ENCODE measurements around the gene DNM3. TPM values are rescaled to one million over a fixed set of nuclear protein-coding genes. Genes with fewer than 3 reads are reported as not detected.

The DNM3 gene
- total RNA-seq, 1 experiment from 2014 or later, result 0.45 TPM

DNA sequence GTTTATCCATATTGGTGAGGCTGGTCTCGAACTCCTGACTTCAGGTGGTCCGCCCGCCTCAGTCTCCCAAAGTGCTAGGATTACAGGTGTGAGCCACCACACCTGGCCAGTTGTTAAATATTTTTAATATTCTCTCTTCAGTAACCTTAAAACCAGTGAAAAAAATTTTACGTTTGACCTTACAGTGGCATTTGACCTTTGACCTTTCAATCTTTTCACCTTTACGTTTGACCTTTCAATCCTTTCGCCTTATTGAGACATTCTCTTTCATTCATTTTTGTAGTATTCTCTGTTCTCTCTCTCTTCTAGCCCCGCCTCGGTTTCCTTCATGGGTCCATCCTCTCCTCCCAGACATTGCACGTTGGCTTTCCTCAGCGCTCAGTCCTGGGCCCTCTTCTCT, 277.9 kb downstream of the DNM3 start:
- no peak overlapping the region for H3K4me2 ChIP-seq (ENCODE audit: low read depth, low read length, poor library complexity, severe bottlenecking)
- H3K4me3 ChIP-seq (ENCODE audit: low read length), result no peak overlapping the region
- no peaks in the 10 kb centered on the region for H4K20me1 ChIP-seq (ENCODE audit: insufficient read depth, low read depth, low read length)
- H3K4me1 ChIP-seq (ENCODE audit: low read length), result no peaks in the 10 kb centered on the region
- no peaks in the 10 kb centered on the region for H3K36me3 ChIP-seq (ENCODE audit: insufficient read depth, low read length)
- H3K9ac ChIP-seq (ENCODE audit: low read length), result no peak overlapping the region
- no peaks in the 10 kb centered on the region for H3K79me2 ChIP-seq (ENCODE audit: low read length)
- no peak for DNase-seq
- no peaks in the 10 kb centered on the region for H3K9me2 ChIP-seq (replicated peaks; ENCODE audit: insufficient read depth, low read length)
- H3K27me3 ChIP-seq (ENCODE audit: low read length), result no peaks in the 10 kb centered on the region
- H3K9me3 ChIP-seq (ENCODE audit: low read length), result no peaks in the 10 kb centered on the region
- no peak overlapping the region for H2AFZ ChIP-seq (ENCODE audit: low read length)
- no peak overlapping the region for H3K27ac ChIP-seq (ENCODE audit: low read length)

DNA sequence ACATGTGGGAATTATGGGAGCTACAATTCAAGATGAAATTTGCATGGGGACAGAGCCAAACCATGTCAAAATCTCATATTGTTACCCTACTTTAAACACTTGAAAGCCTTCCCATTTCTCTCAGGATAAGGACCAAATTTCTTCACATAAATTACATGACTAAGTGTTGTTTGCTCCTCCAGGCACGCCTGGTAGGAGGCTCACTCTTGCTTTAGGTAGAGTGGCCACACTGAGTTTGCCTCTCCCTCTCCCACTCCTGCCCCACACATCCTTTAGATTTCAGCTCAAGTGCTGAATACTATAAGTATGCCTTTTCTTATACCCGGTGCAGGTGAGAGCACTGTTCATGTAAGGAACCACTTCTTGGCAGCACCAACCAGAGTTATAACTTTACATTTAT, 279.1 kb downstream of the DNM3 start:
- no peak for DNase-seq
- Histone ChIP-seq H3K27me3 (ENCODE audit: low read length) (no peaks in the 10 kb centered on the region), H2AFZ (ENCODE audit: low read length) (no peak overlapping the region), H3K36me3 (ENCODE audit: insufficient read depth, low read length) (no peaks in the 10 kb centered on the region), H3K9ac (ENCODE audit: low read length) (no peak overlapping the region), H3K4me1 (ENCODE audit: low read length) (no peaks in the 10 kb centered on the region), H3K9me2 (replicated peaks; ENCODE audit: insufficient read depth, low read length) (no peaks in the 10 kb centered on the region), H4K20me1 (ENCODE audit: insufficient read depth, low read depth, low read length) (no peaks in the 10 kb centered on the region), H3K4me2 (ENCODE audit: low read depth, low read length, poor library complexity, severe bottlenecking) (no peak overlapping the region), H3K4me3 (ENCODE audit: low read length) (no peak overlapping the region), H3K27ac (ENCODE audit: low read length) (no peak overlapping the region), H3K9me3 (ENCODE audit: low read length) (no peaks in the 10 kb centered on the region), H3K79me2 (ENCODE audit: low read length) (no peaks in the 10 kb centered on the region)

DNA sequence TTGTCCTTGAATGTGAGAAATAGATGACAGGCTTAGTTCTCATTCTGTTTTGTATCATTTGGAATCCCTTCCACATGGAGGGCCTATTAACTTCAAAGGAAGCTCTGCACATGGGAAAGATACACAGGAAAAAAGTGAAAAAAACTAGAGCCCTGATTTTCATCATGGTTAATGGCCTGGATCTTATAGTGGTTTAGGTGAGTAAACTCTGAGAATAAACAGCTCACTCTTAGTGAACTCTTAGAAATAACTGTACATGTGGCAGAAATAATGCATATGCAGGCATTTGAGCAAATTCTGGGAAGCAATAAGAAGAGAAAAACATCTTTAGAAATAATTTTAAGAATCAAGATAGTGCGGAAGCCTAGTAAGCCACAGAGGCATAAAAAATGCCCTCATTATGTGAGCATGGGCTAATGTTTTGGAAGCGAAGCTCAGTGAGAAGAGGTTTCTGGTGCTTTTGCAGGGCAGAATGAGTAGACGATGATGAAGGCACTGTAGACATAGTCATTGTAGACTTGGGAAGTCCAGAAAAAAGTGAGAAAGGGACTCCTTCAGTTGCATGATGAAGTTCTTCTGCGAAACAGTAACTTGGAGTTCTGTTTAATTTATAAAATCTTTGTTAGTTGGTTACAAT, 279.9 kb downstream of the DNM3 start:
- no peak overlapping the region for H2AFZ ChIP-seq (ENCODE audit: low read length)
- no peak overlapping the region for H3K27ac ChIP-seq (ENCODE audit: low read length)
- H3K4me3 ChIP-seq (ENCODE audit: low read length), result no peak overlapping the region
- no peak overlapping the region for H3K4me2 ChIP-seq (ENCODE audit: low read depth, low read length, poor library complexity, severe bottlenecking)
- no peak overlapping the region for H3K9ac ChIP-seq (ENCODE audit: low read length)
- no peaks in the 10 kb centered on the region for H3K36me3 ChIP-seq (ENCODE audit: insufficient read depth, low read length)
- H4K20me1 ChIP-seq (ENCODE audit: insufficient read depth, low read depth, low read length), result no peaks in the 10 kb centered on the region
- H3K79me2 ChIP-seq (ENCODE audit: low read length), result no peaks in the 10 kb centered on the region
- no peaks in the 10 kb centered on the region for H3K9me3 ChIP-seq (ENCODE audit: low read length)
- DNase-seq, result no peak
- no peaks in the 10 kb centered on the region for H3K27me3 ChIP-seq (ENCODE audit: low read length)
- no peaks in the 10 kb centered on the region for H3K4me1 ChIP-seq (ENCODE audit: low read length)
- no peaks in the 10 kb centered on the region for H3K9me2 ChIP-seq (replicated peaks; ENCODE audit: insufficient read depth, low read length)

DNA sequence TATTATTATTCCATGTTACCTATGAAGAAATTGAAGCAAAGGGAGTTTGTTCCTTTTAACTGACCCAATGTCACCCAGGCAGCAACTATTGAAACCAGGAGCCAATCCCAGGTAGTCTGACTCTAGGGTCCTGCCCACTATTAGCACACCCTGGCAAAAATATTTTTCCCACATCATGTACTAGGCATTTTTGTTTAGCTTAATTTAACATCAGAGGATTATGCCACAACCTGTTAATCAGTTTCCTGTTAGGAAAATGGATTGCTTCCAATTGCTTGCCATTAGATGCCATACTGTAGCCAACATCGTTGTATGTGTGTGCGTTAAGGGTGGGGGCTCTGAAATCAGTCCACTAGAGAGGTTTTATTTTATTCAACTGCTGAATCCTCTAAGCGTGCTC, 281.1 kb downstream of the DNM3 start:
- Histone ChIP-seq H3K27ac (ENCODE audit: low read length) (no peak overlapping the region), H2AFZ (ENCODE audit: low read length) (no peak overlapping the region), H3K9me2 (replicated peaks; ENCODE audit: insufficient read depth, low read length) (no peaks in the 10 kb centered on the region), H3K4me1 (ENCODE audit: low read length) (no peaks in the 10 kb centered on the region), H3K9me3 (ENCODE audit: low read length) (no peaks in the 10 kb centered on the region), H3K79me2 (ENCODE audit: low read length) (no peaks in the 10 kb centered on the region), H3K4me3 (ENCODE audit: low read length) (no peak overlapping the region), H4K20me1 (ENCODE audit: insufficient read depth, low read depth, low read length) (no peaks in the 10 kb centered on the region), H3K4me2 (ENCODE audit: low read depth, low read length, poor library complexity, severe bottlenecking) (no peak overlapping the region), H3K36me3 (ENCODE audit: insufficient read depth, low read length) (no peaks in the 10 kb centered on the region), H3K9ac (ENCODE audit: low read length) (no peak overlapping the region), H3K27me3 (ENCODE audit: low read length) (no peaks in the 10 kb centered on the region)
- DNase-seq, result no peak

DNA sequence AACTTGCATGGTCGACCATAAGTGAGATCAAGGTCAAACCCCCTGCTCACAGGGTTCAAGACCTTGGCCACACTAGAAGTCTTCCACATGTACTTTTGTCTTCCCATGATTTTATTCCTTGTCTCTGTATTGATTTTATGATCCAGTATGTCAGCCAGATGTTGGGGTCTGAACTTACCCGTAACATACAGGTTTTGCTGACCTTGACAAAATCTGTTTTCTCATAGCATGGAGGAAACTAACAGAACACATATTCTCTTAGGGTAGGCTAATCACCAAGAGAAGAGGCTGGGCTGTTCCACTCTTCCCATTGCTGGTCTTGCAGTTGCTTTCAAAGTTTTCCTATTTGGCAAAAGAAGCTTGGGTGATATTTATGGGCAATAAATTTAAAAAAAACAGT, 284.0 kb downstream of the DNM3 start:
- Histone ChIP-seq H3K79me2 (ENCODE audit: low read length) (no peaks in the 10 kb centered on the region), H3K4me1 (ENCODE audit: low read length) (no peaks in the 10 kb centered on the region), H3K4me2 (ENCODE audit: low read depth, low read length, poor library complexity, severe bottlenecking) (no peak overlapping the region), H3K9ac (ENCODE audit: low read length) (no peak overlapping the region), H4K20me1 (ENCODE audit: insufficient read depth, low read depth, low read length) (no peaks in the 10 kb centered on the region), H3K9me2 (replicated peaks; ENCODE audit: insufficient read depth, low read length) (no peaks in the 10 kb centered on the region), H3K27ac (ENCODE audit: low read length) (no peak overlapping the region), H3K9me3 (ENCODE audit: low read length) (no peaks in the 10 kb centered on the region), H3K4me3 (ENCODE audit: low read length) (no peak overlapping the region), H3K36me3 (ENCODE audit: insufficient read depth, low read length) (no peaks in the 10 kb centered on the region), H3K27me3 (ENCODE audit: low read length) (no peaks in the 10 kb centered on the region), H2AFZ (ENCODE audit: low read length) (no peak overlapping the region)
- DNase-seq, result no peak

DNA sequence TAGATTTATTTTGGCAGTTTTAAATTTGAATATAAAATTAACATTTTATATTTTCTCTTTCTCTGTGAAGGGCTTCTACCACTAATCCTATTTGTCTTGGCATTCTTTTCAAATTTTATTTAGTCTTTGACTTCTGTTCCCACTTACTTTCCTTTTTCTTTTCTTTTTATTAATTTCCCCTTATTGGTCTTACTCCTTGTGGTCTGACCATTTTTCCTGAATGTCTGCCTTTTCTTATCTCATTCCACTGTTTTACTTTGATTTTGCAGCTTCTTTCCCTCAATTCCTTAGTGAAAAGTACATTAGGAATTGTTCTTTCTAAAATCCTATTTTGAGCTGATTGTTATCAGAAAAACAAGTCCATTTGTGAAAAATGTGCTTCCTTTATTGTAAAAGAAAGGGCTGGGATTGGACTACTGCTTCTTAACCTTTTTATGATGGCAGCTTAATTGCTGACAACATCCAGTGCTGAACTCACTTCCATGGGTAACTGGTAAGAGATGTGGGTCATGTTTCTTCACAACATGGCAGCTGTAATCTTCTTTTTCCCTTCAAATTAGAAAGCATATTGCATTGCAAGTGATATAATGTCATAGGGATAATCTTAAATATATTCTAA, 284.6 kb downstream of the DNM3 start:
- no peak overlapping the region for H3K27ac ChIP-seq (ENCODE audit: low read length)
- no peak overlapping the region for H3K4me2 ChIP-seq (ENCODE audit: low read depth, low read length, poor library complexity, severe bottlenecking)
- H3K79me2 ChIP-seq (ENCODE audit: low read length), result no peaks in the 10 kb centered on the region
- H3K27me3 ChIP-seq (ENCODE audit: low read length), result no peaks in the 10 kb centered on the region
- H3K4me3 ChIP-seq (ENCODE audit: low read length), result no peak overlapping the region
- H2AFZ ChIP-seq (ENCODE audit: low read length), result no peak overlapping the region
- no peaks in the 10 kb centered on the region for H4K20me1 ChIP-seq (ENCODE audit: insufficient read depth, low read depth, low read length)
- no peak overlapping the region for H3K9ac ChIP-seq (ENCODE audit: low read length)
- H3K9me2 ChIP-seq (replicated peaks; ENCODE audit: insufficient read depth, low read length), result no peaks in the 10 kb centered on the region
- H3K9me3 ChIP-seq (ENCODE audit: low read length), result no peaks in the 10 kb centered on the region
- DNase-seq, result no peak
- no peaks in the 10 kb centered on the region for H3K36me3 ChIP-seq (ENCODE audit: insufficient read depth, low read length)
- H3K4me1 ChIP-seq (ENCODE audit: low read length), result no peaks in the 10 kb centered on the region

DNA sequence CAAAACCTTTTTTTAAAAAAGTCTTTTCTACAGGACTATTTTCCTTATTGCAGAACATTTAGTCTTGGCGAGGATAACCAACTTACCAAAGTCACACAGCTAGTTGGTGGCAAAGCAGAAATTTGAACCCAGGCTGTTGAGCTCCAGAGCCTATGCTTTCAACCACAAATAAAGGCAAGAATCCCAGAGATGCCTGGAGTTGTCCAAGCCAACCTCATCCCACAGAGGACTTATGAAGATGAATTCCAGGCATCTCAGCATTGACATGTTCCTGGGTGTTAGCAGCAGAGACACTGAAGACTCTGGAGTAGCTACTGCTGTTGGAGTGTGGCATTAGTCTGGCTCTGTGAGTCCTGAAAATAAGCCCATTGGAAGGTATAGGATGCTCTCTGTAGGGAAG, 291.5 kb downstream of the DNM3 start:
- Histone ChIP-seq H3K9ac (ENCODE audit: low read length) (no peak overlapping the region), H3K4me3 (ENCODE audit: low read length) (no peak overlapping the region), H4K20me1 (ENCODE audit: insufficient read depth, low read depth, low read length) (no peaks in the 10 kb centered on the region), H3K79me2 (ENCODE audit: low read length) (no peaks in the 10 kb centered on the region), H3K27ac (ENCODE audit: low read length) (no peak overlapping the region), H3K36me3 (ENCODE audit: insufficient read depth, low read length) (no peaks in the 10 kb centered on the region), H3K9me2 (replicated peaks; ENCODE audit: insufficient read depth, low read length) (no peaks in the 10 kb centered on the region), H3K4me1 (ENCODE audit: low read length) (no peaks in the 10 kb centered on the region), H3K27me3 (ENCODE audit: low read length) (no peaks in the 10 kb centered on the region), H2AFZ (ENCODE audit: low read length) (no peak overlapping the region), H3K4me2 (ENCODE audit: low read depth, low read length, poor library complexity, severe bottlenecking) (no peak overlapping the region), H3K9me3 (ENCODE audit: low read length) (no peaks in the 10 kb centered on the region)
- no peak for DNase-seq

DNA sequence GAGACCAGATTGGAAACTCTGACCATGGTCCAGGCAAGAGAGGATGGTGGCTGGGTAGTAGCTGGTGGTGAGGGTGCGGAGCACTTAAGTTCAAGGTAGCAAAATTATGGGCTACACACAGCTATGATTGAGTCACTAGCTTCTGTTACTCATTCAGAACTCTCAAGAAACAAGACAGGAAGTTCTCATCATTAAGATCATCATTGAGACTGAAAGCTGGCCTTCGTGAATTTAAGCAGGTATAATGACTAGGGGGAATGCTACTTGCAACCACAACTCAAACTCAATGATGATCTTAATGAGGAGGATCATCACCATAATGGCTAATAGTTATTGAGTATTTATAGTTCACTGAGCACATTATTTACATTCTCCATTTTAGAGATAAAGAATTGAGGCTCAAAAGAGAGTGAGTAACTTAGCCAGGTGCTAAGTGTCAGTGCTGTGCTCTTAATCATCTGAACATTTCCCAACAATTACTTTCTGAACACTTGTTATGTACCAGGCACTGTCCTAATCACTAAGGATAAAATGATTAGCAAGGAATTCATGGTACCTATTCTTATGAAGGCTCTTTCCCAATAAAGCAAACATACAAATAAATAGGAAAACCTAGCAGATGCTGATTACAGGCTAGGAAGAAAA, 292.9 kb downstream of the DNM3 start:
- H3K9me3 ChIP-seq (ENCODE audit: low read length), result no peaks in the 10 kb centered on the region
- H3K27ac ChIP-seq (ENCODE audit: low read length), result no peak overlapping the region
- H3K9me2 ChIP-seq (replicated peaks; ENCODE audit: insufficient read depth, low read length), result no peaks in the 10 kb centered on the region
- H3K4me2 ChIP-seq (ENCODE audit: low read depth, low read length, poor library complexity, severe bottlenecking), result no peak overlapping the region
- H2AFZ ChIP-seq (ENCODE audit: low read length), result no peak overlapping the region
- DNase-seq, result no peak
- no peaks in the 10 kb centered on the region for H4K20me1 ChIP-seq (ENCODE audit: insufficient read depth, low read depth, low read length)
- no peak overlapping the region for H3K9ac ChIP-seq (ENCODE audit: low read length)
- H3K79me2 ChIP-seq (ENCODE audit: low read length), result no peaks in the 10 kb centered on the region
- H3K36me3 ChIP-seq (ENCODE audit: insufficient read depth, low read length), result no peaks in the 10 kb centered on the region
- H3K4me3 ChIP-seq (ENCODE audit: low read length), result no peak overlapping the region
- no peaks in the 10 kb centered on the region for H3K4me1 ChIP-seq (ENCODE audit: low read length)
- H3K27me3 ChIP-seq (ENCODE audit: low read length), result no peaks in the 10 kb centered on the region
